CD4-positive, CD25-positive, alpha-beta regulatory T cell (primary cell): ENCODE results near the gene AMZ1. TPM values are rescaled to one million over a fixed set of nuclear protein-coding genes. Genes with fewer than 3 reads are reported as not detected.
"Not testable (repeated sequence)": the region's sequence is repeated elsewhere in the genome, so short reads cannot be mapped to it uniquely, and the experiment has no call there.

Experiments used
- ATAC-seq, 2 donors: fragments of 150-1000 bp; cut with Tn5 transposase; one replicate each; pipeline ENCODE4 v1.10.0; 2021; ENCODE audit warnings: low read depth in 2 of 2, moderate number of reproducible peaks in 2 of 2, moderate library complexity in 1 of 2
- DNase-seq, 3 donors: peaks; one replicate each; pipeline versions ENCODE4 v3.0.0 to v3.0.0-alpha.2; 2012 to 2022; ENCODE audit warnings: mixed read lengths in 1 of 3
- H3K27ac ChIP-seq: one replicate; pipeline ENCODE4 v1.7.0; 2013; ENCODE audit warnings: mild to moderate bottlenecking, low read length; ENCODE audit not compliant: insufficient read depth, poor library complexity, severe bottlenecking
- H3K27me3 ChIP-seq: one replicate; pipeline ENCODE4 v1.7.0; 2013; ENCODE audit warnings: low read length; ENCODE audit not compliant: control insufficient read depth, insufficient read depth
- H3K36me3 ChIP-seq: one replicate; pipeline ENCODE4 v1.7.0; 2013; ENCODE audit warnings: mild to moderate bottlenecking, low read length, moderate library complexity; ENCODE audit not compliant: control insufficient read depth, insufficient read depth
- H3K4me1 ChIP-seq: 2 replicates; pipeline ENCODE4 v1.7.0; 2013; ENCODE audit warnings: mild to moderate bottlenecking, low read length; ENCODE audit not compliant: insufficient read depth, control insufficient read depth, poor library complexity, severe bottlenecking
- H3K4me3 ChIP-seq: one replicate; pipeline ENCODE4 v1.7.0; 2013; ENCODE audit warnings: low read depth, mild to moderate bottlenecking, low read length, moderate library complexity
- H3K9me3 ChIP-seq, 2 experiments: 1 replicate in 1 of 2; 2 replicates in 1 of 2; pipeline ENCODE4 v1.7.0; 2013; ENCODE audit warnings: low read length in 2 of 2, mild to moderate bottlenecking in 1 of 2, moderate library complexity in 1 of 2; ENCODE audit not compliant: control insufficient read depth in 2 of 2
- H3K27ac Mint-ChIP-seq, 3 donors: one replicate each; pipeline ENCODE4 v1.8.0; 2020 to 2022; ENCODE audit warnings: mild to moderate bottlenecking in 3 of 3, mixed read lengths in 3 of 3, moderate library complexity in 2 of 3
- H3K27me3 Mint-ChIP-seq: one replicate; pipeline ENCODE4 v1.8.0; 2022; ENCODE audit warnings: mild to moderate bottlenecking, mixed read lengths
- H3K36me3 Mint-ChIP-seq: one replicate; pipeline ENCODE4 v1.8.0; 2020; ENCODE audit warnings: mixed read lengths
- H3K4me1 Mint-ChIP-seq, 4 donors: one replicate each; pipeline ENCODE4 v1.8.0; 2020 to 2022; ENCODE audit warnings: mixed read lengths in 4 of 4, mild to moderate bottlenecking in 1 of 4
- H3K4me3 Mint-ChIP-seq, 4 donors: one replicate each; pipeline ENCODE4 v1.8.0; 2020 to 2022; ENCODE audit warnings: mild to moderate bottlenecking in 4 of 4, mixed read lengths in 4 of 4, moderate library complexity in 3 of 4
- H3K9me3 Mint-ChIP-seq, 7 donors: one replicate each; pipeline ENCODE4 v1.8.0; 2020 to 2022; ENCODE audit warnings: mixed read lengths in 7 of 7, mild to moderate bottlenecking in 3 of 7, moderate library complexity in 2 of 7
- polyA plus RNA-seq, 4 donors: library from polyadenylated mRNA; unstranded; fragments of 300-500 nt; fragmentation: Illumina TruSeq; gene quantifications; one replicate each; pipeline ENCODE4 v1.2.3, GENCODE V29; 2021
- total RNA-seq: library from RNA; stranded (reverse); gene quantifications from one replicate; pipeline ENCODE4 v1.2.3, GENCODE V29; 2022

The AMZ1 gene
- total and polyA plus RNA-seq, 5 donors from 2014 or later = 0.43 to 1.8 (median 0.64) TPM

- DNase-seq, H3K27ac ChIP-seq, H3K4me3 Mint-ChIP-seq, H3K36me3 ChIP-seq, H3K9me3 Mint-ChIP-seq, H3K36me3 Mint-ChIP-seq, H3K27ac Mint-ChIP-seq, H3K9me3 ChIP-seq, ATAC-seq, H3K4me3 ChIP-seq: not testable (repeated sequence)
- peaks cover 11% of the 10 kb centered on the region for H3K27me3 ChIP-seq
- H3K4me1 ChIP-seq = peaks cover 12% of the 10 kb centered on the region
- Mint-ChIP-seq H3K27me3 (peaks cover 33% of the 10 kb centered on the region), H3K4me1 (peaks cover 0 to 27% (median 9%) of the 10 kb centered on the region in 4 donors)
These were observed 5.6 kb downstream of the AMZ1 start for GRCh38 chr7:2693420-2694121.

- H3K4me3 Mint-ChIP-seq, ATAC-seq, H3K27me3 ChIP-seq, H3K36me3 Mint-ChIP-seq, H3K27ac Mint-ChIP-seq, DNase-seq, H3K9me3 Mint-ChIP-seq, H3K4me3 ChIP-seq, H3K36me3 ChIP-seq, H3K9me3 ChIP-seq, H3K27ac ChIP-seq: not testable (repeated sequence)
- Mint-ChIP-seq H3K4me1 (peaks cover 0 to 27% (median 8%) of the 10 kb centered on the region in 4 donors), H3K27me3 (peaks cover 28% of the 10 kb centered on the region)
- peaks cover 12% of the 10 kb centered on the region for H3K4me1 ChIP-seq
These were observed 6.1 kb downstream of the AMZ1 start for GRCh38 chr7:2694122-2694436.

DNA sequence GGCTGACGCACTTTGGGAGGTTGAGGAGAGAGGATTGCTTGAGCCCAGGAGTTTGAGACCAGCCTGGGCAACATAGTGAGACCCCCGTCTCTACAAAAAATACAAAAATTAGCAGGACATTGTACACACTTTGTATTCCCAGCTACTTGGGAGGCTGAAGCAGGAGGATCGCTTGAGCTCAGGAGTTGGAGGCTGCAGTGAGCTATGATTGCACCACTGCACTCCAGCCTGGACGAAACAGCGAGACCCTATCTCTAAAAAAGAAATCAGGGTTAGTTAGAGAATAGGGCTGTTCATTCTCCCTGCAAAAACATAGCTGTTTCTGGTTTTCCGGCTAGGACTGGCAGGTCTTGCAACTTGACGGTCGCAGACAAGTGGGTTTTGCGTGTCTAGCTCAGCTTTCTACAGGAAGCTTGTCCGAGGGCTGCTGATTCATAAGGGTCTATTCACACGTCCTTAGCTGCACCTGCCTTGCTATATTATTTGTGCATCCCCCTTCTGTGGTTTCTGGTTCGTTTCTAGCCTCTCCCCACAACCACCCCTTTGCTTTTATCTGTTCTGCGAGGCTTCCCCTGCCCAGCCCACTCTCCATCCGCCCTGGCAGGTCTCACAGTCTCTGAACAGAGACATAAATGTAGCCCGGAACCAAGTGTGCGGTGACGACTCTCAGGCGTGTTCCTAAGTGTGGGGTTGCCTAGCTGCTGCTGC is 10.7 kb downstream of the AMZ1 start:
- no peaks in the 10 kb centered on the region for H3K9me3 ChIP-seq
- Mint-ChIP-seq H3K9me3 (no peaks in the 10 kb centered on the region), H3K4me1 (peaks cover 0 to 31% (median 18%) of the 10 kb centered on the region in 4 donors), H3K27me3 (peaks cover 5% of the 10 kb centered on the region), H3K36me3 (no peaks in the 10 kb centered on the region), H3K27ac (peak overlapping the region; percentile 70 to 91 (median 78)), H3K4me3 (peak overlapping the region; percentile 71 to 85 (median 76))
- H3K4me1 ChIP-seq = peaks cover 22% of the 10 kb centered on the region
- H3K4me3 ChIP-seq = peak overlapping the region; percentile 51
- H3K27me3 ChIP-seq = no peaks in the 10 kb centered on the region
- DNase-seq (peak; percentile 27 to 97 (median 78)), ATAC-seq (peak; percentile 91 to 92)
- H3K36me3 ChIP-seq = no peaks in the 10 kb centered on the region
- peak overlapping the region; percentile 57 for H3K27ac ChIP-seq

DNA sequence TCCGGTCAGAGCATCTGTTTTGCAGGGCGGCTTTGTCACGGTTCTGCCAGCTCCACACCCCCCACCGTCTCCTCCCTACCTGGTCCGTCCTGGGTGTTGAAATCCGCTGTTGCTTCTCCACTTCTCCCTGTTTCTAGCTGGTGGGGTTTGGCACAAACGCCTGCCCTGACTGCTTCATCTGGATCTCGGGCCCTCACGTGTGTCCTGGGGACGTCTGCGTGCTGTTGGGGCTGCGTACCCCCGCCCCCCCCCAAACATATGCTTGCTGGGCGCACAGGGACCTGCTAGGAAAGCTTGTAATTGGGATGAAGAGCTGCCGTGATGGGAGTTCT is 11.3 kb downstream of the AMZ1 start:
- Histone ChIP-seq H3K27ac (peak overlapping the region; percentile 57), H3K27me3 (no peaks in the 10 kb centered on the region), H3K36me3 (no peaks in the 10 kb centered on the region), H3K4me3 (peak overlapping the region; percentile 51), H3K4me1 (peaks cover 22% of the 10 kb centered on the region), H3K9me3 (no peaks in the 10 kb centered on the region)
- H3K4me1 Mint-ChIP-seq = peaks cover 0 to 31% (median 19%) of the 10 kb centered on the region in 4 donors
- no peaks in the 10 kb centered on the region for H3K9me3 Mint-ChIP-seq
- H3K36me3 Mint-ChIP-seq = no peaks in the 10 kb centered on the region
- peak overlapping the region; percentile 70 to 91 (median 78) for H3K27ac Mint-ChIP-seq
- DNase-seq (no peak), ATAC-seq (no peak)
- H3K4me3 Mint-ChIP-seq = peak overlapping the region; percentile 71 to 85 (median 76)
- H3K27me3 Mint-ChIP-seq = peaks cover 2% of the 10 kb centered on the region

GRCh38 chr7:2700141-2700850 is 12.3 kb downstream of the AMZ1 start:
- Mint-ChIP-seq H3K36me3 (no peaks in the 10 kb centered on the region), H3K4me3 (peak overlapping the region in 1 of 4 donors; percentile 61), H3K27me3 (no peaks in the 10 kb centered on the region), H3K9me3 (no peaks in the 10 kb centered on the region), H3K4me1 (peaks cover 4 to 31% (median 19%) of the 10 kb centered on the region in 4 donors), H3K27ac (peak overlapping the region in 2 of 3 donors; percentile 62 to 76)
- peaks cover 22% of the 10 kb centered on the region for H3K4me1 ChIP-seq
- no peak for DNase-seq
- H3K4me3 ChIP-seq = no peak overlapping the region
- ATAC-seq = no peak
- no peaks in the 10 kb centered on the region for H3K36me3 ChIP-seq
- H3K9me3 ChIP-seq = no peaks in the 10 kb centered on the region
- H3K27me3 ChIP-seq = no peaks in the 10 kb centered on the region
- no peak overlapping the region for H3K27ac ChIP-seq

- Histone ChIP-seq H3K36me3 (no peaks in the 10 kb centered on the region), H3K27me3 (no peaks in the 10 kb centered on the region), H3K4me1 (peaks cover 22% of the 10 kb centered on the region), H3K9me3 (no peaks in the 10 kb centered on the region), H3K27ac (no peak overlapping the region), H3K4me3 (no peak overlapping the region)
- Mint-ChIP-seq H3K9me3 (no peaks in the 10 kb centered on the region), H3K27me3 (no peaks in the 10 kb centered on the region), H3K36me3 (no peaks in the 10 kb centered on the region), H3K4me3 (no peak overlapping the region), H3K27ac (no peak overlapping the region), H3K4me1 (peaks cover 4 to 31% (median 19%) of the 10 kb centered on the region in 4 donors)
- DNase-seq (no peak), ATAC-seq (no peak)
These were observed 13.4 kb downstream of the AMZ1 start for GRCh38 chr7:2701424-2701823.

- H3K27me3 Mint-ChIP-seq = no peaks in the 10 kb centered on the region
These were observed 14.0 kb downstream of the AMZ1 start for GRCh38 chr7:2701832-2702593.

More at GRCh38 chr7:2701832-2702593, 14.0 kb downstream of the AMZ1 start:
- ATAC-seq (no peak), DNase-seq (no peak)
- peak overlapping the region in 1 of 3 donors; percentile 76 for H3K27ac Mint-ChIP-seq
- peak overlapping the region in 3 of 4 donors; percentile 5 to 30 (median 20) for H3K4me3 Mint-ChIP-seq
- peaks cover 22% of the 10 kb centered on the region for H3K4me1 ChIP-seq
- no peaks in the 10 kb centered on the region for H3K27me3 ChIP-seq
- peaks cover 4 to 31% (median 19%) of the 10 kb centered on the region in 4 donors for H3K4me1 Mint-ChIP-seq
- no peaks in the 10 kb centered on the region for H3K36me3 ChIP-seq
- H3K27ac ChIP-seq = no peak overlapping the region
- H3K36me3 Mint-ChIP-seq = no peaks in the 10 kb centered on the region
- no peak overlapping the region for H3K4me3 ChIP-seq
- H3K9me3 Mint-ChIP-seq = no peaks in the 10 kb centered on the region
- no peaks in the 10 kb centered on the region for H3K9me3 ChIP-seq
